Liver (tissue), 9 donors: Measurements from ENCODE around the gene TTC3. TPM values are rescaled to one million over a fixed set of nuclear protein-coding genes. Genes with fewer than 3 reads are reported as not detected.

Source experiments
- DNase-seq: peaks from one replicate; pipeline ENCODE4 v3.0.0-alpha.2; 2017; ENCODE audit warnings: low spot score
- H3K27ac ChIP-seq, 2 donors: one replicate each; pipeline ENCODE4 v1.7.0; 2013; ENCODE audit warnings: inconsistent platforms in 2 of 2, low read length in 2 of 2, control low read depth in 1 of 2, low read depth in 1 of 2, mild to moderate bottlenecking in 1 of 2
- H3K27me3 ChIP-seq, 4 donors: one replicate each; pipeline versions ENCODE4 v1.6.1 to v1.7.0; 2013; ENCODE audit warnings: low read length in 3 of 4, inconsistent platforms in 1 of 4, mild to moderate bottlenecking in 1 of 4, moderate library complexity in 1 of 4; ENCODE audit not compliant: control insufficient read depth in 4 of 4, insufficient read depth in 4 of 4
- H3K36me3 ChIP-seq, 4 donors: one replicate each; pipeline versions ENCODE4 v1.6.1 to v1.7.0; 2013; ENCODE audit warnings: low read length in 3 of 4, mild to moderate bottlenecking in 3 of 4, low read depth in 1 of 4, moderate library complexity in 1 of 4; ENCODE audit not compliant: control insufficient read depth in 4 of 4, insufficient read depth in 3 of 4
- H3K4me1 ChIP-seq, 4 donors: one replicate each; pipeline versions ENCODE4 v1.6.1 to v1.7.0; 2013; ENCODE audit warnings: low read length in 3 of 4, mild to moderate bottlenecking in 3 of 4, moderate library complexity in 1 of 4; ENCODE audit not compliant: control insufficient read depth in 4 of 4, insufficient read depth in 4 of 4
- H3K4me3 ChIP-seq, 3 donors: one replicate each; pipeline versions ENCODE4 v1.6.1 to v1.7.0; 2013; ENCODE audit warnings: low read length in 3 of 3, control low read depth in 1 of 3, low read depth in 1 of 3, mild to moderate bottlenecking in 1 of 3
- H3K9ac ChIP-seq, 2 donors: one replicate each; pipeline ENCODE4 v1.7.0; 2013; ENCODE audit warnings: low read length in 2 of 2, mild to moderate bottlenecking in 2 of 2, moderate library complexity in 2 of 2, control low read depth in 1 of 2, low read depth in 1 of 2
- H3K9me3 ChIP-seq, 4 donors: one replicate each; pipeline versions ENCODE4 v1.6.1 to v1.7.0; 2013; ENCODE audit warnings: low read length in 3 of 4; ENCODE audit not compliant: control insufficient read depth in 4 of 4
- EGR1 ChIP-seq, 2 donors: IDR thresholded peaks; 2 replicates each; pipeline ENCODE4 v1.6.1; 2016 to 2018; ENCODE audit warnings: antibody characterized with exemption in 2 of 2, low read depth in 2 of 2
- FOXA1 ChIP-seq: IDR thresholded peaks from 2 replicates; pipeline ENCODE4 v1.6.1; 2016; ENCODE audit warnings: antibody characterized with exemption
- FOXA2 ChIP-seq: IDR thresholded peaks from 2 replicates; pipeline ENCODE4 v1.6.1; 2016; ENCODE audit warnings: antibody characterized with exemption
- GABPA ChIP-seq, 2 donors: IDR thresholded peaks in 1 of 2; conservative IDR thresholded peaks in 1 of 2; 2 replicates each; pipeline ENCODE4 v1.6.1; 2016; ENCODE audit warnings: antibody characterized with exemption in 2 of 2, mild to moderate bottlenecking in 1 of 2, moderate library complexity in 1 of 2
- HNF4A ChIP-seq, 2 donors: conservative IDR thresholded peaks; 2 replicates each; pipeline ENCODE4 v1.6.1; 2016; ENCODE audit warnings: antibody characterized with exemption in 2 of 2, mild to moderate bottlenecking in 2 of 2
- HNF4G ChIP-seq: IDR thresholded peaks from 2 replicates; pipeline ENCODE4 v1.6.1; 2016; ENCODE audit warnings: antibody characterized with exemption
- JUND ChIP-seq, 2 donors: IDR thresholded peaks; 2 replicates each; pipeline ENCODE4 v1.6.1; 2016; ENCODE audit warnings: antibody characterized with exemption in 2 of 2
- NR2F2 ChIP-seq: IDR thresholded peaks from 2 replicates; pipeline ENCODE4 v1.6.1; 2016; ENCODE audit warnings: antibody characterized with exemption
- RAD21 ChIP-seq, 2 donors: IDR thresholded peaks; 2 replicates each; pipeline ENCODE4 v1.6.1; 2016; ENCODE audit warnings: antibody characterized with exemption in 2 of 2, mild to moderate bottlenecking in 2 of 2
- RXRA ChIP-seq, 2 donors: IDR thresholded peaks; 2 replicates each; pipeline ENCODE4 v1.6.1; 2017 to 2018; ENCODE audit warnings: antibody characterized with exemption in 2 of 2, mild to moderate bottlenecking in 1 of 2
- SP1 ChIP-seq: IDR thresholded peaks from 2 replicates; pipeline ENCODE4 v1.6.1; 2018; ENCODE audit warnings: antibody characterized with exemption, mild to moderate bottlenecking
- TAF1 ChIP-seq: conservative IDR thresholded peaks from 2 replicates; pipeline ENCODE4 v1.6.1; 2016; ENCODE audit warnings: antibody characterized with exemption, mild to moderate bottlenecking
- YY1 ChIP-seq: IDR thresholded peaks from 2 replicates; pipeline ENCODE4 v1.6.1; 2016; ENCODE audit warnings: antibody characterized with exemption, mild to moderate bottlenecking
- WGBS: extraction: QIAGEN DNeasy Blood & Tissue Kit; methylation state at CpG from one replicate; pipeline ENCODE4 v1.1.7; 2013; 5-methylcytosine and 5-hydroxymethylcytosine counted together
- polyA plus RNA-seq, 2 donors: library from polyadenylated mRNA; stranded (reverse) in 1 of 2; unstranded in 1 of 2; fragments of 200-250 nt in 1 of 2; fragments of >200 nt in 1 of 2; fragmentation: Nextera tagmentation in 1 of 2; extraction: Ambion mirVana in 1 of 2; gene quantifications; one replicate each; pipeline versions ENCODE4 v1.2.1 to v1.2.3, GENCODE V29; 2013 to 2015
- total RNA-seq, 2 donors: library from RNA; depleted of rRNA; stranded (reverse); fragments of >200 nt; gene quantifications; one replicate each; pipeline ENCODE4 v1.2.3, GENCODE V29; 2014
- TF ChIP-seq, protein P1 (sequence below): fragments of 150-350 bp; IDR thresholded peaks from 2 replicates; pipeline ENCODE4 v1.5.1; 2017; ENCODE audit warnings: improper control_type of control experiment, low read depth, low read length; ENCODE audit not compliant: missing input control
- TF ChIP-seq, protein P2 (sequence below): IDR thresholded peaks from 2 replicates; pipeline ENCODE4 v1.6.1; 2016; ENCODE audit warnings: antibody characterized with exemption
- TF ChIP-seq, protein P3 (sequence below): IDR thresholded peaks from 2 replicates; pipeline ENCODE4 v1.6.1; 2016; ENCODE audit warnings: antibody characterized with exemption
- TF ChIP-seq, protein P4 (sequence below): IDR thresholded peaks from 2 replicates; pipeline ENCODE4 v1.6.1; 2016; ENCODE audit warnings: antibody characterized with exemption, mild to moderate bottlenecking
- TF ChIP-seq, protein P5 (sequence below): IDR thresholded peaks from 2 replicates; pipeline ENCODE4 v1.6.1; 2016; ENCODE audit warnings: antibody characterized with exemption
- donor health status: healthy.
- donor health status: healthy.
- donor health status: healthy.
- donor health status: healthy.
- donor health status: healthy.

The TTC3 gene
- total and polyA plus RNA-seq, 4 donors: 27.2 to 96.1 (median 57.2) TPM

DNA sequence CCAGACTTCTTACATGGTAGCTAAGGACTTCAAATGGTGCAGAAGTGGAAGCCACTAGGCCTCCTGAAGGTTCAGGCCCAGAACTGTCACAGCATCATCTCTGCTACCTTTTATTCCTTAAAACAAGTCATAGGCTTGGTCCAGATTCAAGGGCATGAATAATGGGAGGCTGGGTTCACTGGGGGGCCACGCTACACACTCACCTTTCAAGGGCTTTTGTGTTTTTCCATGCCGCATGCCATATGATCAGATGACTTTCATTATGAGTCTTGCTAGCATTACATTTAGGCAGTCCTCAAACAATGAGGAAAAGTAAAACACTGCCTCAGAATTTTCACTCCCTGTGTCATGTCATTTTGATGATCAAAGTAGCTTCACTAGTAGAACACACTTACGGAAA lies 110.7 kb downstream of the TTC3 start:
- no peak for DNase-seq
- 99% methylated on average over 3 of the region's 3 CpGs for WGBS
- Histone ChIP-seq H3K36me3 (peaks cover 6 to 34% (median 31%) of the 10 kb centered on the region in 4 donors), H3K4me1 (no peaks in the 10 kb centered on the region), H3K9ac (no peak overlapping the region), H3K27ac (no peak overlapping the region), H3K27me3 (no peaks in the 10 kb centered on the region), H3K9me3 (no peaks in the 10 kb centered on the region), H3K4me3 (no peak overlapping the region)
- TF ChIP-seq EGR1 (IDR thresholded peaks at IDR 0.05; ENCODE audit: low read depth in 2 of 2): no peak
- no peak for TF ChIP-seq FOXA1
- TF ChIP-seq, protein P1, sequence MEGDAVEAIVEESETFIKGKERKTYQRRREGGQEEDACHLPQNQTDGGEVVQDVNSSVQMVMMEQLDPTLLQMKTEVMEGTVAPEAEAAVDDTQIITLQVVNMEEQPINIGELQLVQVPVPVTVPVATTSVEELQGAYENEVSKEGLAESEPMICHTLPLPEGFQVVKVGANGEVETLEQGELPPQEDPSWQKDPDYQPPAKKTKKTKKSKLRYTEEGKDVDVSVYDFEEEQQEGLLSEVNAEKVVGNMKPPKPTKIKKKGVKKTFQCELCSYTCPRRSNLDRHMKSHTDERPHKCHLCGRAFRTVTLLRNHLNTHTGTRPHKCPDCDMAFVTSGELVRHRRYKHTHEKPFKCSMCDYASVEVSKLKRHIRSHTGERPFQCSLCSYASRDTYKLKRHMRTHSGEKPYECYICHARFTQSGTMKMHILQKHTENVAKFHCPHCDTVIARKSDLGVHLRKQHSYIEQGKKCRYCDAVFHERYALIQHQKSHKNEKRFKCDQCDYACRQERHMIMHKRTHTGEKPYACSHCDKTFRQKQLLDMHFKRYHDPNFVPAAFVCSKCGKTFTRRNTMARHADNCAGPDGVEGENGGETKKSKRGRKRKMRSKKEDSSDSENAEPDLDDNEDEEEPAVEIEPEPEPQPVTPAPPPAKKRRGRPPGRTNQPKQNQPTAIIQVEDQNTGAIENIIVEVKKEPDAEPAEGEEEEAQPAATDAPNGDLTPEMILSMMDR: no peak
- TF ChIP-seq GABPA (IDR thresholded peaks at IDR 0.05 in 1 of 2, conservative IDR thresholded peaks at IDR 0.05 in 1 of 2): no peak
- TF ChIP-seq, protein P2, sequence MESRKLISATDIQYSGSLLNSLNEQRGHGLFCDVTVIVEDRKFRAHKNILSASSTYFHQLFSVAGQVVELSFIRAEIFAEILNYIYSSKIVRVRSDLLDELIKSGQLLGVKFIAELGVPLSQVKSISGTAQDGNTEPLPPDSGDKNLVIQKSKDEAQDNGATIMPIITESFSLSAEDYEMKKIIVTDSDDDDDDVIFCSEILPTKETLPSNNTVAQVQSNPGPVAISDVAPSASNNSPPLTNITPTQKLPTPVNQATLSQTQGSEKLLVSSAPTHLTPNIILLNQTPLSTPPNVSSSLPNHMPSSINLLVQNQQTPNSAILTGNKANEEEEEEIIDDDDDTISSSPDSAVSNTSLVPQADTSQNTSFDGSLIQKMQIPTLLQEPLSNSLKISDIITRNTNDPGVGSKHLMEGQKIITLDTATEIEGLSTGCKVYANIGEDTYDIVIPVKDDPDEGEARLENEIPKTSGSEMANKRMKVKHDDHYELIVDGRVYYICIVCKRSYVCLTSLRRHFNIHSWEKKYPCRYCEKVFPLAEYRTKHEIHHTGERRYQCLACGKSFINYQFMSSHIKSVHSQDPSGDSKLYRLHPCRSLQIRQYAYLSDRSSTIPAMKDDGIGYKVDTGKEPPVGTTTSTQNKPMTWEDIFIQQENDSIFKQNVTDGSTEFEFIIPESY: no peak
- TF ChIP-seq, protein P3, sequence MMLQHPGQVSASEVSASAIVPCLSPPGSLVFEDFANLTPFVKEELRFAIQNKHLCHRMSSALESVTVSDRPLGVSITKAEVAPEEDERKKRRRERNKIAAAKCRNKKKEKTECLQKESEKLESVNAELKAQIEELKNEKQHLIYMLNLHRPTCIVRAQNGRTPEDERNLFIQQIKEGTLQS: no peak
- TF ChIP-seq RXRA (IDR thresholded peaks at IDR 0.05): no peak
- TF ChIP-seq, protein P4, sequence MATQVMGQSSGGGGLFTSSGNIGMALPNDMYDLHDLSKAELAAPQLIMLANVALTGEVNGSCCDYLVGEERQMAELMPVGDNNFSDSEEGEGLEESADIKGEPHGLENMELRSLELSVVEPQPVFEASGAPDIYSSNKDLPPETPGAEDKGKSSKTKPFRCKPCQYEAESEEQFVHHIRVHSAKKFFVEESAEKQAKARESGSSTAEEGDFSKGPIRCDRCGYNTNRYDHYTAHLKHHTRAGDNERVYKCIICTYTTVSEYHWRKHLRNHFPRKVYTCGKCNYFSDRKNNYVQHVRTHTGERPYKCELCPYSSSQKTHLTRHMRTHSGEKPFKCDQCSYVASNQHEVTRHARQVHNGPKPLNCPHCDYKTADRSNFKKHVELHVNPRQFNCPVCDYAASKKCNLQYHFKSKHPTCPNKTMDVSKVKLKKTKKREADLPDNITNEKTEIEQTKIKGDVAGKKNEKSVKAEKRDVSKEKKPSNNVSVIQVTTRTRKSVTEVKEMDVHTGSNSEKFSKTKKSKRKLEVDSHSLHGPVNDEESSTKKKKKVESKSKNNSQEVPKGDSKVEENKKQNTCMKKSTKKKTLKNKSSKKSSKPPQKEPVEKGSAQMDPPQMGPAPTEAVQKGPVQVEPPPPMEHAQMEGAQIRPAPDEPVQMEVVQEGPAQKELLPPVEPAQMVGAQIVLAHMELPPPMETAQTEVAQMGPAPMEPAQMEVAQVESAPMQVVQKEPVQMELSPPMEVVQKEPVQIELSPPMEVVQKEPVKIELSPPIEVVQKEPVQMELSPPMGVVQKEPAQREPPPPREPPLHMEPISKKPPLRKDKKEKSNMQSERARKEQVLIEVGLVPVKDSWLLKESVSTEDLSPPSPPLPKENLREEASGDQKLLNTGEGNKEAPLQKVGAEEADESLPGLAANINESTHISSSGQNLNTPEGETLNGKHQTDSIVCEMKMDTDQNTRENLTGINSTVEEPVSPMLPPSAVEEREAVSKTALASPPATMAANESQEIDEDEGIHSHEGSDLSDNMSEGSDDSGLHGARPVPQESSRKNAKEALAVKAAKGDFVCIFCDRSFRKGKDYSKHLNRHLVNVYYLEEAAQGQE: no peak
- TF ChIP-seq TAF1: no peak
- TF ChIP-seq JUND (IDR thresholded peaks at IDR 0.05): no peak
- no peak for TF ChIP-seq HNF4A (conservative IDR thresholded peaks at IDR 0.05)
- no peak for TF ChIP-seq RAD21 (IDR thresholded peaks at IDR 0.05)
- TF ChIP-seq NR2F2: no peak

DNA sequence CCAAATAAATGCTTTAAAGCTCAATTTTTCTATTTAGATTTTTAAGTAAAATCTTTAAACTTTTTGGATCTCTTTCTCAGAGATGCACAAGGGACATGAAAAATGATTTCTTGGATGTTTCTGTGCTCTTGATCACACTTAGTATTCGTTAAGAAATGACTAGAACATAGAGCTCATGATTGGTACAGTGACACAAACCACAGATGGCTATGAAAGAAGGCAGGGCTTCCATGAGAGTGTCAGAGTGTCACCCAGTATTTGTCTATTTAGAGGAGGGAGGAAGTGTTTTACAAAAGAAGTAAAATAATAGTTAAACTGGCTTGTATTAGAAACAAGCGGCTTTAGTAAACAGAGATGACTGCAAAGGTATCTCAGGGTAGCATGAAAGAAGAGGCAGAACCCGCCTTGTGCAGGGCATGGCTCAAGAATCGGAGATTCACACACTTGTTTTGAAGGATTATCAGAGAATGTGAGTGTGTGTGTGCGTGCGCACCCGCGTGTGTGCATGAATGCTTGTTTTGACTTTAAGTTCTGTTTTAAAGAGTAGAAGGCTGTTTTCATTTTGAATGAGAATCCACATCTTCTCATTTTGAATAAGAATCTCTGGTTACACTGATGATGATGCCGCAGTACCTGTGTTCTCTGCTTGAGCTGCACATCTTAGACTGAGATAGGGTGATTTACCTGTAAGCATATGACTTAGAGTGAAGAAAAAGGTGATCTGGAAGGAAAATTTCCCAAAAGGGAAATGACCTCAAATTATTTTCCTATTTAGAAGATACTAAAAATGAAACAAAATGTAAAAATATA lies 111.9 kb downstream of the TTC3 start:
- H3K27me3 ChIP-seq: no peaks in the 10 kb centered on the region
- H3K4me3 ChIP-seq: no peak overlapping the region
- no peaks in the 10 kb centered on the region for H3K4me1 ChIP-seq
- H3K9ac ChIP-seq: no peak overlapping the region
- no peaks in the 10 kb centered on the region for H3K9me3 ChIP-seq
- H3K36me3 ChIP-seq: peaks cover 8 to 35% (median 31%) of the 10 kb centered on the region in 4 donors
- no peak for DNase-seq
- 93% methylated on average over 9 of the region's 9 CpGs for WGBS
- no peak overlapping the region for H3K27ac ChIP-seq
- no peak for TF ChIP-seq GABPA (IDR thresholded peaks at IDR 0.05 in 1 of 2, conservative IDR thresholded peaks at IDR 0.05 in 1 of 2)
- no peak for TF ChIP-seq SP1
- no peak for TF ChIP-seq FOXA1
- no peak for TF ChIP-seq HNF4G
- TF ChIP-seq, protein P5, sequence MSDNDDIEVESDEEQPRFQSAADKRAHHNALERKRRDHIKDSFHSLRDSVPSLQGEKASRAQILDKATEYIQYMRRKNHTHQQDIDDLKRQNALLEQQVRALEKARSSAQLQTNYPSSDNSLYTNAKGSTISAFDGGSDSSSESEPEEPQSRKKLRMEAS: no peak
- TF ChIP-seq, protein P1: no peak
- TF ChIP-seq RXRA (IDR thresholded peaks at IDR 0.05): no peak
- no peak for TF ChIP-seq YY1
- no peak for TF ChIP-seq FOXA2
- no peak for TF ChIP-seq HNF4A (conservative IDR thresholded peaks at IDR 0.05)
- TF ChIP-seq, protein P3: no peak
- no peak for TF ChIP-seq RAD21 (IDR thresholded peaks at IDR 0.05)
- TF ChIP-seq EGR1 (IDR thresholded peaks at IDR 0.05; ENCODE audit: low read depth in 2 of 2): no peak
- TF ChIP-seq TAF1: no peak
- no peak for TF ChIP-seq NR2F2
